ENCODE data around the gene ITGA3.

ITGA3 gene

DNA sequence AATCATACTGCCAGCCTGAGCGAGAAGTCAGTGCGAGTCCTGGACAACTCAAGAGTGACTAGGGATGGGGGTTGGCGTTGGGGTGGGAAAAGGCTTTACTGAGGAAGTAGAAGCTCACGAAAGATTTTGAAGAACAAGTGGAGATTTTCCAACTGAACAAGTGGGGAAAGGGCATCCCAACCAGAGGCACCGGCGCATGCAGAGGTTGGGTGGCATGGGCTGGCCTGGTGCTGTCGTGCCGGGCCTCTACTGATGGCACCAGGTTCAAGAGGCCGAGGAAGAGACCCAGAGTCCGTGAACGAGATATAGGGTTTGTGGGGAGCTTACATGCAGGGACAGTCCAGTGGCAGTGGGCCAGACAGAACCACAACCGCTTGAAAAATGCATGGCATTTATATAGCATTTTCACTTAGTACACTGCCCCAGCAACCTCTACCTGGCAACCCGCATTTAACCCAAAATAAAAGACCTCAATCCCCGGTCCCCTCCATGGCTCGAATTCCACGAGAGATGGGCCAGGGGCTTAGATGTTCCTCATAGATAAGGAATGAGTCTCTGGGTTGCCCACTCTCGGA lies 7.7 kb upstream of the ITGA3 start:
- DNase-seq (ENCODE audit: low read depth): no peak
- TF ChIP-seq POLR2A (IDR thresholded peaks at IDR 0.05; ENCODE audit: extremely low read depth, insufficient read length) (no peak), MYC (IDR thresholded peaks at IDR 0.05; ENCODE audit: low read depth, low read length) (no peak)
- TF ChIP-seq, protein P1, sequence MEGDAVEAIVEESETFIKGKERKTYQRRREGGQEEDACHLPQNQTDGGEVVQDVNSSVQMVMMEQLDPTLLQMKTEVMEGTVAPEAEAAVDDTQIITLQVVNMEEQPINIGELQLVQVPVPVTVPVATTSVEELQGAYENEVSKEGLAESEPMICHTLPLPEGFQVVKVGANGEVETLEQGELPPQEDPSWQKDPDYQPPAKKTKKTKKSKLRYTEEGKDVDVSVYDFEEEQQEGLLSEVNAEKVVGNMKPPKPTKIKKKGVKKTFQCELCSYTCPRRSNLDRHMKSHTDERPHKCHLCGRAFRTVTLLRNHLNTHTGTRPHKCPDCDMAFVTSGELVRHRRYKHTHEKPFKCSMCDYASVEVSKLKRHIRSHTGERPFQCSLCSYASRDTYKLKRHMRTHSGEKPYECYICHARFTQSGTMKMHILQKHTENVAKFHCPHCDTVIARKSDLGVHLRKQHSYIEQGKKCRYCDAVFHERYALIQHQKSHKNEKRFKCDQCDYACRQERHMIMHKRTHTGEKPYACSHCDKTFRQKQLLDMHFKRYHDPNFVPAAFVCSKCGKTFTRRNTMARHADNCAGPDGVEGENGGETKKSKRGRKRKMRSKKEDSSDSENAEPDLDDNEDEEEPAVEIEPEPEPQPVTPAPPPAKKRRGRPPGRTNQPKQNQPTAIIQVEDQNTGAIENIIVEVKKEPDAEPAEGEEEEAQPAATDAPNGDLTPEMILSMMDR (IDR thresholded peaks at IDR 0.05; ENCODE audit: low read depth, low read length): no peak
- H3K4me3 ChIP-seq (ENCODE audit: low read depth, low read length): no peak overlapping the region

DNA sequence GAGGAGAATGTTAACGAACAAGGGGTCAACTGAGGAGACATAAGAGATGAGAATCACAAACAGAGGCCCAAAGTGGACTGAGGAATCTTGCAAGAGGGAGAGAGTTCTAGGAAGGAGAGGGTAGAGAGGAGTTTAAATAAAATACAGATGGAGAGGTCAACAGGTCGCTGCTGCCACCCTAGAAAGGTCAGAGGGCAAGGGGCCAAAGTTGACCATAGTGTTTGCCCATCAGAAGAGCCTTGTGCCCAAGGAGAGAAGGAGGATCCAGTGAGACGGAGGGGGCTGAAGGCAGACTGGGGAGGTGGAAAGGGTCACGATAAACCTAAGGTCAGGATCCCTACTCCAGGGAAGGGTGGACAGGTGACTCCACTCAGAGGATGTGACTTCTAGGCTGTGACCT lies 6.9 kb upstream of the ITGA3 start:
- TF ChIP-seq POLR2A (IDR thresholded peaks at IDR 0.05; ENCODE audit: extremely low read depth, insufficient read length) (no peak), MYC (IDR thresholded peaks at IDR 0.05; ENCODE audit: low read depth, low read length) (no peak), MAX (IDR thresholded peaks at IDR 0.05; ENCODE audit: low read depth, low read length) (no peak)
- TF ChIP-seq, protein P1 (IDR thresholded peaks at IDR 0.05; ENCODE audit: low read depth, low read length): no peak
- H3K4me3 ChIP-seq (ENCODE audit: low read depth, low read length): no peak overlapping the region
- DNase-seq (ENCODE audit: low read depth): no peak

DNA sequence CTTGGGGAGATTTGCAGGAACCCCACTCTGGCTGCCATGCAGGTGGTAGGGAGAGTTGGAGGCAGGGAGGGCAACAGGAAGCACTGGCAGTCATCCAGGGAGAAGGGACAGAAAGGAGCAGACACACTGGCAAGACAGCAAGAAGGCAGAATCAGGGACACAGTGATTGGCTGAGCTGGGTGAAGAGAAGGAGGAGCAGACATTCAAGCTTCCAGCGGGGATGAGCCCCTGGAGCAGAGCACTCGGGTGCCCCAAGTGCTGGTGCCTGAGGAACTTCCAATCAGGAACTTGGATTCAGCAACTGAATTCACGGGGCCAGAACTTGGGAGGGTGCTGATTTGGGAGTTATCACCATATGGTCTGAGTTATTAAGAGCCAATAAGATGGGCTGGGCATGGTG lies 6.3 kb upstream of the ITGA3 start:
- no peak overlapping the region for H3K4me3 ChIP-seq (ENCODE audit: low read depth, low read length)
- DNase-seq (ENCODE audit: low read depth): no peak
- TF ChIP-seq MAX (IDR thresholded peaks at IDR 0.05; ENCODE audit: low read depth, low read length) (no peak), POLR2A (IDR thresholded peaks at IDR 0.05; ENCODE audit: extremely low read depth, insufficient read length) (no peak), MYC (IDR thresholded peaks at IDR 0.05; ENCODE audit: low read depth, low read length) (no peak)
- TF ChIP-seq, protein P1 (IDR thresholded peaks at IDR 0.05; ENCODE audit: low read depth, low read length): no peak

GRCh38 chr17:50050431-50051032 lies 5.4 kb upstream of the ITGA3 start:
- TF ChIP-seq MAX (IDR thresholded peaks at IDR 0.05; ENCODE audit: low read depth, low read length): no peak
- TF ChIP-seq MYC (IDR thresholded peaks at IDR 0.05; ENCODE audit: low read depth, low read length): no peak
- no peak for TF ChIP-seq POLR2A (IDR thresholded peaks at IDR 0.05; ENCODE audit: extremely low read depth, insufficient read length)
- TF ChIP-seq, protein P1 (IDR thresholded peaks at IDR 0.05; ENCODE audit: low read depth, low read length): no peak
- no peak overlapping the region for H3K4me3 ChIP-seq (ENCODE audit: low read depth, low read length)
- DNase-seq (ENCODE audit: low read depth): no peak

GRCh38 chr17:50051082-50051576 lies 4.8 kb upstream of the ITGA3 start:
- TF ChIP-seq, protein P1 (IDR thresholded peaks at IDR 0.05; ENCODE audit: low read depth, low read length): no peak
- TF ChIP-seq POLR2A (IDR thresholded peaks at IDR 0.05; ENCODE audit: extremely low read depth, insufficient read length) (no peak), MAX (IDR thresholded peaks at IDR 0.05; ENCODE audit: low read depth, low read length) (peak; percentile 76), MYC (IDR thresholded peaks at IDR 0.05; ENCODE audit: low read depth, low read length) (peak; percentile 82)
- DNase-seq (ENCODE audit: low read depth): peak; percentile 94
- H3K4me3 ChIP-seq (ENCODE audit: low read depth, low read length): no peak overlapping the region

Measured in NB4 (cell line).